Lower lobe of right lung (tissue), 2 donors: ENCODE measurements around the gene GUF1. TPM values are rescaled to one million over a fixed set of nuclear protein-coding genes. Genes with fewer than 3 reads are reported as not detected.

Experiments used
- ATAC-seq, 2 donors: fragments of 200-7000 bp; cut with Tn5 transposase; one replicate each; pipeline ENCODE4 v1.9.1; 2020 to 2022; ENCODE audit warnings: mild to moderate bottlenecking in 2 of 2, moderate library complexity in 2 of 2
- DNase-seq: peaks from one replicate; pipeline ENCODE4 v3.0.0-alpha.2; 2020
- H3K27ac ChIP-seq: fragments of 200-600 bp; one replicate; pipeline ENCODE4 v1.8.0; 2022
- H3K27me3 ChIP-seq: fragments of 200-600 bp; one replicate; pipeline ENCODE4 v1.8.0; 2022; ENCODE audit warnings: low read depth
- H3K36me3 ChIP-seq: fragments of 200-600 bp; one replicate; pipeline ENCODE4 v1.8.0; 2022; ENCODE audit warnings: mild to moderate bottlenecking
- H3K4me1 ChIP-seq: fragments of 200-600 bp; one replicate; pipeline ENCODE4 v1.8.0; 2022
- H3K4me3 ChIP-seq: fragments of 200-600 bp; one replicate; pipeline ENCODE4 v1.8.0; 2022; ENCODE audit warnings: mild to moderate bottlenecking
- H3K9me3 ChIP-seq: fragments of 200-600 bp; one replicate; pipeline ENCODE4 v1.8.0; 2022
- CTCF ChIP-seq: fragments of 200-600 bp; IDR thresholded peaks from one replicate; pipeline ENCODE4 v1.8.0; 2022; ENCODE audit warnings: antibody characterized with exemption, mild to moderate bottlenecking
- intact Hi-C: fragments of 100-400 bp; cut with DNase I; formaldehyde crosslinking; loops from one replicate; pipeline ENCODE4 v1.11.0; 2022
- total RNA-seq: library from RNA; stranded (reverse); fragmentation: NEBNext Ultra II Directional; extraction: Animal tissue kit (Norgen Biotek cat#: 25700); gene quantifications from one replicate; pipeline ENCODE4 v1.2.1, GENCODE V29; 2021
- donor health status: DM: no; HTN: yes; CAD: no; lungs with severe emphysema.

Gene GUF1
- total RNA-seq, 1 donor from 2014 or later = 18.4 TPM

GRCh38 chr4:44704673-44705072 lies 26.5 kb downstream of the GUF1 start:
- peaks cover 69% of the 10 kb centered on the region for H3K36me3 ChIP-seq
- ATAC-seq = no peak

GRCh38 chr4:44713125-44713524 lies 34.9 kb downstream of the GUF1 start:
- no peaks in the 10 kb centered on the region for H3K27me3 ChIP-seq
- H3K27ac ChIP-seq = no peak overlapping the region
- peaks cover 8% of the 10 kb centered on the region for H3K36me3 ChIP-seq
- intact Hi-C loops = no loop called here
- ATAC-seq = no peak
- no peak for TF ChIP-seq CTCF
- DNase-seq = no peak
- H3K4me3 ChIP-seq = no peak overlapping the region
- H3K9me3 ChIP-seq = no peaks in the 10 kb centered on the region
- no peaks in the 10 kb centered on the region for H3K4me1 ChIP-seq

More at GRCh38 chr4:44704673-44705072, 26.5 kb downstream of the GUF1 start:
- Histone ChIP-seq H3K27ac (no peak overlapping the region), H3K4me1 (no peaks in the 10 kb centered on the region), H3K9me3 (no peaks in the 10 kb centered on the region), H3K4me3 (no peak overlapping the region), H3K27me3 (no peaks in the 10 kb centered on the region)
- intact Hi-C loops = no loop called here
- no peak for DNase-seq
- no peak for TF ChIP-seq CTCF

GRCh38 chr4:44716597-44716996 lies 38.4 kb downstream of the GUF1 start:
- intact Hi-C loops = no loop called here
- Histone ChIP-seq H3K4me1 (no peaks in the 10 kb centered on the region), H3K27me3 (no peaks in the 10 kb centered on the region), H3K4me3 (no peak overlapping the region), H3K9me3 (no peaks in the 10 kb centered on the region), H3K36me3 (peaks cover 8% of the 10 kb centered on the region), H3K27ac (no peak overlapping the region)
- ATAC-seq (no peak), DNase-seq (no peak)
- TF ChIP-seq CTCF = no peak

- H3K4me3 ChIP-seq = no peak overlapping the region
- ATAC-seq (no peak), DNase-seq (no peak)
- no peak for TF ChIP-seq CTCF
- H3K27me3 ChIP-seq = no peaks in the 10 kb centered on the region
- no peak overlapping the region for H3K27ac ChIP-seq
- no peaks in the 10 kb centered on the region for H3K9me3 ChIP-seq
- no peaks in the 10 kb centered on the region for H3K36me3 ChIP-seq
- H3K4me1 ChIP-seq = peaks cover 13% of the 10 kb centered on the region
- intact Hi-C loops = no loop called here
Measured at GRCh38 chr4:44720371-44720770, 42.2 kb downstream of the GUF1 start.

- Histone ChIP-seq H3K27ac (no peak overlapping the region), H3K4me3 (no peak overlapping the region), H3K36me3 (no peaks in the 10 kb centered on the region), H3K9me3 (no peaks in the 10 kb centered on the region), H3K27me3 (no peaks in the 10 kb centered on the region), H3K4me1 (peaks cover 19% of the 10 kb centered on the region)
- no peak for TF ChIP-seq CTCF
- DNase-seq (no peak), ATAC-seq (no peak)
- intact Hi-C loops = no loop called here
Measured at GRCh38 chr4:44722001-44722400, 43.8 kb downstream of the GUF1 start.

GRCh38 chr4:44725166-44725565 lies 46.9 kb downstream of the GUF1 start:
- Histone ChIP-seq H3K27ac (no peak overlapping the region), H3K9me3 (no peaks in the 10 kb centered on the region), H3K4me3 (peak overlapping the region; percentile 84), H3K36me3 (no peaks in the 10 kb centered on the region), H3K27me3 (no peaks in the 10 kb centered on the region), H3K4me1 (peaks cover 24% of the 10 kb centered on the region)
- no peak for DNase-seq
- TF ChIP-seq CTCF = no peak
- no peak for ATAC-seq
- intact Hi-C loops = no loop called here
